ENCODE measurements around the gene GBF1.
"Not testable (repeated sequence)": the region's sequence is repeated elsewhere in the genome, so short reads cannot be mapped to it uniquely, and the experiment has no call there.

GBF1 gene

GRCh38 chr10:102234888-102235597, 10.3 kb upstream of the GBF1 start:
- no peak for DNase-seq

- no peak for DNase-seq
Observed at GRCh38 chr10:102235598-102235920, 9.8 kb upstream of the GBF1 start.

GRCh38 chr10:102236006-102236405, 9.3 kb upstream of the GBF1 start:
- DNase-seq: no peak

- DNase-seq: no peak
Observed at GRCh38 chr10:102237711-102238252, 7.5 kb upstream of the GBF1 start.

- DNase-seq: no peak
Observed at GRCh38 chr10:102240467-102241031, 4.8 kb upstream of the GBF1 start.

GRCh38 chr10:102241032-102241443, 4.3 kb upstream of the GBF1 start:
- DNase-seq: no peak

- peak; percentile 68 for DNase-seq
Observed at GRCh38 chr10:102241444-102242117, 3.8 kb upstream of the GBF1 start, which contains the start of gene PITX3. TSS of gene PITX3 (minus strand) at chr10:102241512. CDS start at chr10:102232080, 9,432 bp downstream.

GRCh38 chr10:102242118-102242485, 3.2 kb upstream of the GBF1 start:
- DNase-seq: no peak

GRCh38 chr10:102243309-102243708, 2.0 kb upstream of the GBF1 start:
- DNase-seq: no peak

- DNase-seq: no peak
Observed at GRCh38 chr10:102245932-102246251, 560 bp downstream of the GBF1 start.

GRCh38 chr10:102246261-102246660, 929 bp downstream of the GBF1 start:
- DNase-seq: no peak

- DNase-seq: no peak
Observed at GRCh38 chr10:102247734-102248133, 2.4 kb downstream of the GBF1 start.

- DNase-seq: not testable (repeated sequence)
Observed at GRCh38 chr10:102252508-102252907, 7.2 kb downstream of the GBF1 start.

- DNase-seq: no peak
Observed at GRCh38 chr10:102254426-102254825, 9.1 kb downstream of the GBF1 start.

- DNase-seq: no peak
Observed at GRCh38 chr10:102255404-102255803, 10.1 kb downstream of the GBF1 start.

- DNase-seq: no peak
Observed at GRCh38 chr10:102261196-102261595, 15.9 kb downstream of the GBF1 start.

- no peak for DNase-seq
Observed at GRCh38 chr10:102261842-102262241, 16.5 kb downstream of the GBF1 start.

GRCh38 chr10:102262744-102263370, 17.5 kb downstream of the GBF1 start:
- DNase-seq: no peak

- no peak for DNase-seq
Observed at GRCh38 chr10:102264371-102264770, 19.0 kb downstream of the GBF1 start.

GRCh38 chr10:102266670-102267069, 21.3 kb downstream of the GBF1 start:
- DNase-seq: no peak

GRCh38 chr10:102267748-102268147, 22.4 kb downstream of the GBF1 start:
- DNase-seq: no peak

GRCh38 chr10:102268375-102268888, 23.1 kb downstream of the GBF1 start:
- no peak for DNase-seq

- no peak for DNase-seq
Observed at GRCh38 chr10:102269017-102269416, 23.7 kb downstream of the GBF1 start.

GRCh38 chr10:102274062-102274461, 28.7 kb downstream of the GBF1 start:
- DNase-seq: no peak

Measured in NCI-H774 (cell line).